ENCODE measurements around the gene ERV3-1.
"Not testable (repeated sequence)": the region's sequence is repeated elsewhere in the genome, so short reads cannot be mapped to it uniquely, and the experiment has no call there.

ERV3-1 gene, protein sequence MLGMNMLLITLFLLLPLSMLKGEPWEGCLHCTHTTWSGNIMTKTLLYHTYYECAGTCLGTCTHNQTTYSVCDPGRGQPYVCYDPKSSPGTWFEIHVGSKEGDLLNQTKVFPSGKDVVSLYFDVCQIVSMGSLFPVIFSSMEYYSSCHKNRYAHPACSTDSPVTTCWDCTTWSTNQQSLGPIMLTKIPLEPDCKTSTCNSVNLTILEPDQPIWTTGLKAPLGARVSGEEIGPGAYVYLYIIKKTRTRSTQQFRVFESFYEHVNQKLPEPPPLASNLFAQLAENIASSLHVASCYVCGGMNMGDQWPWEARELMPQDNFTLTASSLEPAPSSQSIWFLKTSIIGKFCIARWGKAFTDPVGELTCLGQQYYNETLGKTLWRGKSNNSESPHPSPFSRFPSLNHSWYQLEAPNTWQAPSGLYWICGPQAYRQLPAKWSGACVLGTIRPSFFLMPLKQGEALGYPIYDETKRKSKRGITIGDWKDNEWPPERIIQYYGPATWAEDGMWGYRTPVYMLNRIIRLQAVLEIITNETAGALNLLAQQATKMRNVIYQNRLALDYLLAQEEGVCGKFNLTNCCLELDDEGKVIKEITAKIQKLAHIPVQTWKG

DNA sequence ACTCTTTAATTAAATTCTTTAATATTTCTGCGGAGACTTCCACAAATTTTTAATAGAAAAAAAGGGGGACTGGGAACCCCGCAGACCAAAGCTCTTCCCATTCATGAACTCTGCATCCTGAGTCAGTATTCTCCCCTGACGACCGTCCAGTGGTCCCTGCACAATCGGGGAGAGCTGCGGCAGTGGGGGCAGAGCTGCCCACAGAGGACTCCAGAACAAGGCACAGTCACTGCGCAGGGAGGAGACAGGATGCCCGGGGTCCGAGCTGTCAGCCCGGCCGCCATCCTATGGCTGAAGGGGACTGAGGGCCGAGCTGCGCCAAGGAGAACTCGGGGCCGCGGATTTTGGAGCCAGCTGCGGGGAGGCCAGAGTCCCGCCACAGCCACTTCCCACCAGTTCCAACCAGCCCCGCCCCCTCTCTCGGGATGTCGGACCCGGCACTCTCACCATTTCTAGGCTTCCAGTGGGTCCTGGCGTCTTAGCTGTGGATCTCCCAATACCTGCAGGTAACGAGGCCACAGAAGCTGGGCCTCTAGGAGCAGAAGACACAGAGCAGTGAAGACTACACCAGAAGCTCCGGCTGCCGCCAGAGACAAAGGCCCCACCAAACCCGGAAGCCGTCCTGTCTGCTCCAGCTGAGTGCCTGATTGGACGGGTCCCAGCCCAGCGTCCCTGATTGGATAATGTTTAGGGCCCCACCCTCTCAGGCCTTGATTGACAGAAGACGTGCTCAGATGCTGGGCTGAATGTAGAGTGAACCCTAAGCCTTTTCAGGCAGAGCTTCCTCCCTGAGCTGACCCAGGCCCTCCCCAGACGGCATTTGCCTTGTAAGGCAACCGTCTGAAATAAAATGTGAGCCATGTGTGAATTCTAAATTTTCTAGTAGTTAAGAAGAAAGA is at the start of gene ERV3-1:
TSS of gene ERV3-1 (minus strand) at position 594 of the 899 bp plus-strand sequence. CDS start 13,661 bp downstream, outside the sequence.
- DNase-seq (ENCODE audit: low spot score): peak; percentile 100

DNA sequence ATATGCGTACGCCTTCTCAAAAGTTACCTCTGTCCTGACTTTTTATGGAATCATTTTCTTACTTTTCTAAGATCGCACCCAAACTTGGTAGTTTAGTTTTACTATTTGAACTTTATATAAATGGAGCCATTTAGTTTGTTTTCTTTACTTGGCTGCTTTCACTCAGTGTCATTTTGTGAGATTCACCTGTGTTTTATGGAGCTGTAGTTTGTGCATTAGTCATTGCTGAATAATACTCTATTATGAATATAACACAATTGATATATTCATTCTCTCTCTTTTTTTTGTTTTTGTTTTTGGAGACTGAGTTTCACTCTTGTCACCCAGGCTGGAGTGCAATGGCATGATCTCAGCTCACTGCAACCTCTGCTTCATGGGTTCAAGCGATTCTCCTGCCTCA is 49.3 kb upstream of the ERV3-1 start:
- DNase-seq (ENCODE audit: low spot score): not testable (repeated sequence)

DNA sequence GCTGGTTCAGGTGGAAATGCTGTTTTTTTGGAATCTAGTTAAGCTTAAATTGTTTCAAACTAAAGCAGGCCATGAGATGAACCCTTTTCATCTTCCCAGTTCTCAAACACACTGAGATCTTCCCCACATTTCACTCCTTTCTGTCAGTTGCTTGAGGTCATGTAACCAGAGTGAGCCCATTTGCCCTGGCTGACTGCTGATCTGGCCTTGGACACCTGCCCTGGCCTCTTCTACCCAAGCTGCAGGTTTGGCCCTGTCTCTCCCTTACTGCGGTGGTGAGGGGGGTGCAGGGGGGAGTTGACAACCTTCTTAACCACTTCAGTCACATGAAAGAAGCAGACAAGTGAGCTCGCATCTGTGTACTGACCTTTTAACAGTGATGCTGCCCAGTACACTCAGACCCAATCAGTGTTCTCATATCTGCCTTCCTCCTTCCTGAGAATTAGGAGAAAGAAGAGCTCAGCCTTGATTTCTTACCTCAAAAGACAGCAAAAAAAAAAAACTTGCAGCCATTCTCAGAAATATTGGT is 48.0 kb upstream of the ERV3-1 start:
- not testable (repeated sequence) for DNase-seq (ENCODE audit: low spot score)

DNA sequence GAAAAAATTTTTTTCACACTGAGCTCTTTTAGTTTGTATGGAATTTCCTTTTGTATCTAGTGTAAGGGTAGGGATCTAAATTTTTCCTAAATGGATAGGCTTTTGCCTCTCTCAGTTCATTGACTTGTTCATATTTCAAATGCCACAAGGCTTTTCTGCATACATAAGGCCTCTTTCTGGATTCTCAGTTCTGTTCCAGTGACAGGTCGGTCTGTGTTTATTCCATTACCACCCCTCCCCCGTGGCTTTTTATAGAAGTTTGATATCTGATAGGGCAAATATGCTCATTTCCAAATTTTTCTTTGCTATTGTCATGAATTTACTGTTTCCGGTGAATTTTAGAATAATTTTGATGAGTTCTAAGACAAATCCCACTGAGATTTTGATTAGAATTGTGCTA is 45.2 kb upstream of the ERV3-1 start:
- DNase-seq (ENCODE audit: low spot score): not testable (repeated sequence)

DNA sequence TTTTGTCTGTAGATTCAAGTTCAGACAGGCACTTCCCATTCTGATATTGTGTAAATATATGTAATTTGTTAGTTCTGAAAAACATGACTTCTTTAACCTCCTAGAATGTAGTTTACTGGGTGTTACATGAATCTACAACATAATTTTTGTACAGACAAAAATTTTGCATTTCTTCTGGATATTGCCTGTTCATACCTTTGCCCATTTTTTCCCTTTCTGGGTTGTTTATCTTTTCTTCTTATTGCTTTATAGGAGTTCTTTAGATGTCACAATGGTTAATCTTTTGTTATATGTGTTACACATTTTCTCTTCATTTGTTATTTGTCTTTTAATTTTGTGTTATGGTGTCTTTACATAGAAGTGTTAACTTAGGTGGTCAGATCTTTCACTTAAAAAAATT is 44.7 kb upstream of the ERV3-1 start:
- not testable (repeated sequence) for DNase-seq (ENCODE audit: low spot score)

DNA sequence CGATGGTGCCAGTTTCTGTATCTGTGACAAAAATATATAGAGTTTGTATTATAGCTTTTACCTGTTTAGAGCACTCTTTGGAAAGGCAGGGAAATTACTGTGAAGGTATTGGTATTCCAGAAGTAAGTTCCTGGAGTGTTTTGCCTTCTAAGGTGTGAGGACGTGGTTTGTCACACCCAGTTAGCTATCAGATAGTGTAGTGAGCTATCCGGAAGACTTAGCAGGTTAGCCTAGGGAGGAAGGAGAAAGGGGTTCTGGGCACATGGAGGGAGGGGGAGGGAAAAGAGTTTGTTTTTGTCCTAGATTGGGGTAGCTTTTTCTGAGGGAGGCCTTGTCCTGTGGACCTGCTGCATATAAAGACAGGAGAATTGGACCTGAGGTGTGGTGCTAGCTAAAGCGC is 39.8 kb upstream of the ERV3-1 start:
- not testable (repeated sequence) for DNase-seq (ENCODE audit: low spot score)

DNA sequence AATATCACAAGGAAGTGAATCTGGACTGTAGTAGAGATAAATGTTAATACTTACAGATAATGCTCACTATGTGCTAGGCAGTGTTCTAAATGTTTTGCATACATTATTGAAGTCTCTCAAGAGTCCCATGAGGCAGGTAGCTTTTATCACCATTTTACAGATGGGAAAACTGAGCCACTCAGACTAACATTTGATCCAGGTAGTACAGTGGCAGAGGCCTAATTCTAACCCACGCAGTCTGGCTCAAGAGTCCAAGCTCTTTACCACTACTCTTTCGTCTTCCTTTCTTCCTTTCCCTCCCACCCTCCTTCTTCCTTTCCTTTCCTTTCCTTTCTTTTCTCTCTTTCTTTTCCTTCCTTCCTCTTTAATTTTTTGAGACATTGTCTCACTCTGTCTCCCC is 39.1 kb upstream of the ERV3-1 start:
- not testable (repeated sequence) for DNase-seq (ENCODE audit: low spot score)

DNA sequence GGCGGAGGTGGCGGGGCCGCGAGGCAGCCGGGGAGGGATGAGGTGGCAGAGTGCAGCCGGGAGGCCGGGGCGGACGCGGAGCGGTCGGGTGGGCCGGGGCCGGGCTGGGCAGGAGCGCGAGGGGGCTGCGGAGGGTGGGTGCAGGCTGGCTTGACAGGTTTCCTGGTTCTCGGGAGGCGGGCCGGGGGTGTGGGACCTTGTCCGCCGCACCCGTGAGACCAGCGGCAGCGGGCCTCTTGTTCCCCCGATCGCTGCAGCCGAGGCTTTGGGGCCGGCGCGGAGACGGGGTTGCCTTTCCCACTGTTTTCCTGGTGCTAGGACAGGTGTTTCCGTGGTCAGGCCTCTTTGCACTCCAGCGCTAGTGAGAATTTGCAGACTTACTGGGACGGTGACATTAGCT is 32.3 kb upstream of the ERV3-1 start:
- peak; percentile 60 for DNase-seq (ENCODE audit: low spot score)

DNA sequence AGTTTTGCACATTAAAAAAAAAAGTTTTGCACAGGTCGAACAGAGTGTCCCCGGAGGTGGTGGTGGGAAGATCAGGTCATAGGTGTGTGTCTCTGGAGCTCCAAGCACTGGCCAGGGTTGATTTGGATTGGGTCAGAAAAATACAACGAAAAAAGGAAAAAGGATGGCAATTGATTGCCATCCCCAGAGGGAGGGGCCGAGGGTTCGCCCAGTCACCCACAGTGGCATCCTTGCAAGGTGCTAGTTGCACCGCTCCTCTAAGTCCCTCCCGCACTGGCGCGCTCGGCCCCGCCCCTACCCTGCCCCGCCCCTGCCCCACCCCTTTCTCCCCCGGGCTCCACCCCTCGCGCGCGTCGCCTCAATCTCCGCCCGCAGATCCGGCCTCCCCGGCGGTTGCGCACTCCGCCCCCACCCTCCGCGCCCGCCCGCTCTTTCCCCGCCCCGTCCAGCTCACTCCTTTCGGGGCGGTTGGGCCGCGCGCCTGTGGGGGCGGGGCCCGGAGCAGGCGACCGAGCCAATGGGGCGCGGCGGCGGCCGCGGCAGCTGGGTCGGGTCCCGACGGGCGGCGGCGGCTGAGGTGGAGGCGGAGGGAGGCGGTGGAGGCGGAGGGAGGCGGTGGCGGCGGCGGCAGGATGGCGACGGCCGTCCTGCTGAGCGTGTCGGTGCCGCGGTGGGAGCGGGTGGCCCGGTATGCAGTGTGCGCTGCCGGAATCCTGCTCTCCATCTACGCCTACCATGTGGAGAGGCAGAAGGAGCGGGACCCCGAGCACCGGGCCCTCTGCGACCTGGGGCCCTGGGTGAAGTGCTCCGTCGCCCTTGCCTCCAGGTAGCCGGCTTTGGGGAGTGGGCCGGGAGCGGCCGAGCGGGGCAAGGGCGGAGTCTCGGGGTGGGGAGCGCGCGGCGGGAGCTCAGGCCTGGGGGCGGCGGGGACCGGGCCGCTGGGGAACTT is 31.5 kb upstream of the ERV3-1 start:
- DNase-seq (ENCODE audit: low spot score): peak; percentile 96

DNA sequence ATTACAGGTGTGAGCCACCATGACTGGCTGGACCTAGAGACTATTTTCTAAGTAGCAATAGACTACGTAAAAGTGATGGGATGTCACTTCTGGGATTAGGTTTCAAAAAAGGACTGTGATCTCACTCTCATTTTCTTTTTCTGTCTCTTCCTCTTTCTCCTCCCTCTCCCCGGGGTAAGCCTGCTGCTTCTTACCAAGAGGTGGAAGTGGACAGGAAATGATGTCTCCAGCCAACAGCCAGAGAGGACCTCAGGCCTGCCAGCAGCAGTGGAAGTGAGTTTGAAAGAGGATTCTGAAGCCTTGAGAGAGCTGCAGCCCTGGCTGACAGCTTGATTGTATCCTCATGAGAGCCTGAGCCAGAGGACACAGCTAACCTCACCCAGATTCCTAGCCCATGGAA is 30.0 kb upstream of the ERV3-1 start:
- peak; percentile 27 for DNase-seq (ENCODE audit: low spot score)

DNA sequence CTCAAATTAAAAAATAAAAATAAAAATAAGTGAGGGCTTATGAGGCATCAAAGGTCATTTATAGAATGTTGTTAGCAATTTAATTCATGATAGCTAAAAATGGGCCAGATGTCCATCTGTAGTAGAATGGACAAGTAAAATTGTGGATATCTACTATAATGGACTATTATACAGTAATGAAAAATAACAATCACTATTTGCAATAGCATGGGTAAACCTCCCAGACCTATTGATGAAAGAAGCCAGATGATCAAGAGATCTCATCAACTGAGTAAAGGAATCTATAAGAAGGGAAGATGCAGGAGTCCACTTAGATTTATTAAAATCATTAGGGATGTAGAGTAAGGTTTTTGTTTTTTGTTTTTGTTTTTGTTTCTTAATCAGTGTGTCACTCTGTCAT is 29.0 kb upstream of the ERV3-1 start:
- not testable (repeated sequence) for DNase-seq (ENCODE audit: low spot score)

DNA sequence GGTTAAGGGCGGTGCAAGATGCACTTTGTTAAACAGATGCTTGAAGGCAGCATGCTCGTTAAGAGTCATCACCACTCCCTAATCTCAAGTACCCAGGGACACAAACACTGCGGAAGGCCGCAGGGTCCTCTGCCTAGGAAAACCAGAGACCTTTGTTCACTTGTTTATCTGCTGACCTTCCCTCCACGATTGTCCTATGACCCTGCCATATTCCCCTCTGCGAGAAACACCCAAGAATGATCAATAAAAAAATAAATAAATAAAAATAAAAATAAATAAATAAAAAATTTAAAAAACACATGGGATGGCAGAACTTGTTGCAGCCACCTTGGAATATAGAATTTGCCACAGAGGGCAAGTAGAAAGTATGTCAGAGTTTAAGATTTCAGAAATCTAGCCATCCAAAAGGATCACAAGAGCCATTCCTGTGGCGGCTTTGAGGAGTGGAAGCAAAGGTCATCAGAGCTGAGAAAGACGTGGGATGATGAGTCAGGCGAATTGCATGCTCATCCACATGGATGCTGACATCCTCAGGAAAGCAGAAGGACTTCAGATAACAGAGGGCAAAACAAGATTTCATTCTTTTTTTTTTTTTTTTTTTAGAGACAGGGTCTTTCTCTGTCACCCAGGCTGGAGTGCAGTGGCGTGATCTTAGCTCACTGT is 27.8 kb upstream of the ERV3-1 start:
- not testable (repeated sequence) for DNase-seq (ENCODE audit: low spot score)

DNA sequence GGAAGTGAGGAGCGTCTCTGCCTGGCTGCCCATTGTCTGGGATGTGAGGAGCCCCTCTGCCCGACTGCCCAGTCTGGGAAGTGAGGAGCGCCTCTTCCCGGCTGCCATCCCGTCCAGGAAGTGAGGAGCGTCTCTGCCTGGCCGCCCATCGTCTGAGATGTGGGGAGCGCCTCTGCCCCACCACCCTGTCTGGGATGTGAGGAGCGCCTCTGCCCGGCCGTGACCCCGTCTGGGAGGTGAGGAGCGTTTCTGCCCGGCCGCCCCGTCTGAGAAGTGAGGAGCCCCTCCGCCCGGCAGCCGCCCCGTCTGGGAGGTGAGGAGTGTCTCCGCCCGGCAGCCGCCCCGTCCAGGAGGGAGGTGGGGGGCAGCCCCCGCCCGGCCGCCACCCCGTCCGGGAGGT is 26.9 kb upstream of the ERV3-1 start:
- DNase-seq (ENCODE audit: low spot score): not testable (repeated sequence)

DNA sequence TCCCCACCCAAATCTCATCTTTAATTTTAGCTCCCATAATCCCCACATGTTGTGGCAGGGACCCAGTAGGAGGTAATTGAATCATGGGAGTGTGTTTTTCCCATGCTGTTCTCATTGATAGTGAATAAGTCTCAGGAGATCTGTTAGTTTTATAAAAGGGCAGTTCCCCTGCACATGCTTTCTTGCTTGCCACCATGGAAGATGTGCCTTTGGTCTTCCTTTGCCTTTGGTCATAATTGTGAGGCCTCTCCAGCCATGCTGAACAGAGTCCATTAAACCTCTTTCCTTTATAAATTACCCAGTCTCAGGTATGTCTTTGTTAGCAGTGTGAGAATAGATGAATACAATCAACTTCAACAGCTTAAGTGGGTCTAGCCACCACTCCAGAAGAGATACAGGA is 18.5 kb upstream of the ERV3-1 start:
- DNase-seq (ENCODE audit: low spot score): not testable (repeated sequence)

DNA sequence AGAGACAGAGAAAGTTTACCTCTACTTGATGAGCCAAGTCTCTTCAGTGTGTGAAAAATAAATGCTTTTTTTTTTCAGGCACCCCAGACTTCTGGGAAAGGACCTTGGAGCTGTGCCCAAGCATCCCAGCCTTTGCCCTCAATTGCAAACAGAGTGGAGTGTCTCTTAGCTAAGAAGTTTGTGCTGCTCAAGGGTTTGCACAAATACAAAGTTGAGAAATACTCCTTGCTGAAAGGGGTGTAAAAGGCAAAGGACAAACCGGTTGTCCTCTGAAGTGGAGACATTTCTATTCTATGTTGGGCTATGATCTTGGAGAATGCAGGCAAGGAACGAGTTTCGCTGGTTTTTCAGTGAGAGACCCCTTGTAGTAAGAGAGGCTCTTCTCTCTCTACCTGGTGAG is 14.5 kb upstream of the ERV3-1 start:
- DNase-seq (ENCODE audit: low spot score): not testable (repeated sequence)

DNA sequence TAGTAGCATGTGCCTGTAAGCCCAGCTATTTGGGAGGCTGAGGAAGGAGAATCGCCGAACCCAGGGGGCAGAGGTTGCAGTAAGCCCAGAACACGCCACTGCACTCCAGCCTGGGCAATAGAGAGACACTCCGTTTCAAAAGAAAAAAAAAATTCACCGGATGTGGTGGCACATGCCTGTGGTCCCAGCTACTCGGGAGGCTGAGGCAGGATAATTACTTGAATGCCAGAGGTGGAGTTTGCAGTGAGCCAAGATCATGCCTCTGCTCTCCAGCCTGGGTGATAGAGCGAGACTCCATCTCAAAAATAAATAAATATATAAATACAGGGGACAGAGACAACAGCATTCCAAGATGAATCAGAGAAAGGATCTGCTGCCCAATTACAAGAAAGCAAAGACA is 3.4 kb upstream of the ERV3-1 start:
- DNase-seq (ENCODE audit: low spot score): not testable (repeated sequence)

DNA sequence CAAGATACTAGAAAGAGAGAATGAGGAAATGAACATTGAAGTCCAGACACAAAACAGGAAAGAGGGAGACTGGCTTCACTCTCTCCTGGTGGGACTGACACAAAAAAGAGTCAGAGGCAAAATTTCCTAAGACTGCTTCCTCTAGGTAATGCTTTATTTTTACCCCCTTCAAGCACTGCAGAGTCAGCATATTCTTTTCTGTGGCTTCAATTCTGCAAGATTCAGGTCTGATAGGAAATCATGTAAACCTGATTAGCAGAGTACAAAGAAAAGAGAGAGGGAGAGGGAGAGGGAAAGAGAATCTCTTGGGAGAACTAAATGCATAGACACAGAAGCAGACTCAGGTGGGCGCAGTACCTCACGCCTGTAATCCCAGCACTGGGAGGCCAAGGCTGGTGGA is 2.9 kb upstream of the ERV3-1 start:
- DNase-seq (ENCODE audit: low spot score): not testable (repeated sequence)

DNA sequence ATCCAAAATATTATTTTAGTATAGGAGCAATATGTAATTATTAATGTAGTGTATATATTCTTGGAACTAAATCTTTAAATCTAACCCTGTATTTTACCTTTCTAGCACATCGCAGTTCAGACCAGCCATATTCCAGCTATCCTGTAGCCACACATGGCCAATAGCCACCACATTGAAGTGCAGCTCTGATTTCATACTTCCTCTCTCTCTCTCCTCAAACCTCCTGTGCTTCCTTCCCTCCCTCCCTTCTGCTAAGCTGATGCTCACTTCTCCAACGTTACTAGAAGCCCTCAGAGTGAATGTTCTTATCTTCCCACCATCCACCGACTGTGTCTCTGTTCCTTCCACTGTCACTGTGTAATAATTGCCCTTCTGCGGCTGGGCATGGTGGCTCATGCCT is 549 bp upstream of the ERV3-1 start:
- not testable (repeated sequence) for DNase-seq (ENCODE audit: low spot score)

DNA sequence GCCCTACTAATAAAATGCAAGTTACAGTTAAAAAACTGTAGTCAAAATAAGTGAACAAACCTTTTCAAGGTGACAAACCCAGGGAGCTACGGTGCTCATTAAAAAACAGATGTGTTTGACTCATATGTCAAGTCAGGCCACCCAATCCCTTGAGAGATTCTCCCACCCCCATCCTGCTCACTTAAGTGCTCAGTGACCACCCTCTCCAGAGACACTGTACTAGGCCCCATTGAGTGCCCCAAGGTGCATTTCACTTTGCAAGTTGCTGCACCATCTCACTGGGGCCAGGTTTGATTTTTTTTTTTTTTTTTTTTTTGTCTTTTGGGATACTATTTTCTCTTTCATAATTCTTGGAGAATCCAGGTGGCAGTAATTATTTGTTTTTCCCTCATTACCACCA is 1.9 kb downstream of the ERV3-1 start:
- no peak for DNase-seq (ENCODE audit: low spot score)

DNA sequence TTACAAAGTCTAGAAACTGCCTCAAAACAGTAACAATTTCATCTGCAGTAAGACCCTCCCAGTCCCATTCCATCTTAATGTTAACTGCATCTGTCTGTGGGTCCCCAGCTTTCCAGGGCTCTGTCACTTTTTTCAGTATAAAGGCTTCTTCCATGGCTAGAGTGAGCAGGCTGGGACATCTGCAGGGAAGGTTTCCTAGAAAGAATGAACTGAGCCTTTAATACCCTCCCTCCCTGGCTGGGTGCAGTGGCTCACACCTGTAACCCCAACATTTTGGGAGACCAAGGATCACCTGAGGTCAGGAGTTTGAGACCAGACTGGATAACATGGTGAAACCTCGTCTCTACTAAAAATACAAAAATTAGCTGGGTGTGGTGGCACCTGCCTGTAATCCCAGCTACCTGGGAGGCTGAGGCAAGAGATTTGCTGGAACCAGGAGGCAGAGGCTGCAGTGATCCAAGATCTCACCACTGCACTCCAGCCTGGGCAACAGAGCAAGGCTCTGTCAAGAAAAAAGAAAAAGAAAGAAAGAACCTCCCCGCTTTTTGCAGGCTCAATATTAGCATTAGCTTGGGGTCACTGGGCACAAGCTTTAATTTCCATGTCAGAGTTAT is 3.4 kb downstream of the ERV3-1 start:
- DNase-seq (ENCODE audit: low spot score): no peak

Data from NAMALWA (cell line).